PC-9 (cell line): Measurements from ENCODE around the gene NCK2. TPM values are rescaled to one million over a fixed set of nuclear protein-coding genes. Genes with fewer than 3 reads are reported as not detected.

Experiments
- BruUV-seq: library from RNA; stranded (reverse); fragments of 400-500 nt; replicated peaks from 2 replicates; lab custom pipeline; 2021; lab: Mats Ljungman, UMichigan
- CTCF ChIA-PET: fragments of 300-600 bp; sonication (Branson Sonifier 250); formaldehyde crosslinking; loops from one replicate; lab custom pipeline; 2022; ENCODE audit warnings: antibody characterized with exemption; lab: Charles Lee
- POLR2A ChIA-PET: fragments of 300-600 bp; sonication (Branson Sonifier 250); formaldehyde crosslinking; loops from one replicate; lab custom pipeline; 2022; ENCODE audit warnings: antibody characterized with exemption; ENCODE audit not compliant: unreplicated experiment; lab: Charles Lee
- DNase-seq, 2 experiments: peaks; one replicate each; pipeline versions ENCODE4 v3.0.0 to v3.0.0-alpha.2; 2015 to 2022; ENCODE audit warnings: mixed read lengths in 1 of 2
- H2AFZ ChIP-seq: fragments of 200-600 bp; sonication (generic); 2 replicates; pipeline ENCODE4 v1.8.1; 2017; ENCODE audit warnings: antibody characterized with exemption
- H3F3A ChIP-seq: fragments of 200-600 bp; sonication (generic); 2 replicates; pipeline ENCODE4 v1.8.1; 2017; ENCODE audit warnings: antibody characterized with exemption, mild to moderate bottlenecking, low read depth; ENCODE audit not compliant: insufficient read depth
- H3K27ac ChIP-seq: fragments of 200-600 bp; sonication (generic); 2 replicates; pipeline ENCODE4 v1.6.1; 2016; ENCODE audit warnings: mixed run types
- H3K27me3 ChIP-seq: fragments of 200-600 bp; sonication (generic); 2 replicates; pipeline ENCODE4 v1.6.1; 2016; ENCODE audit warnings: low read depth, mixed run types; ENCODE audit not compliant: insufficient read depth
- H3K36me3 ChIP-seq: fragments of 200-600 bp; sonication (generic); 2 replicates; pipeline ENCODE4 v1.6.1; 2016; ENCODE audit warnings: low read depth, mixed run types
- H3K4me1 ChIP-seq: fragments of 200-600 bp; sonication (generic); replicated peaks from 2 replicates; pipeline ENCODE4 v1.6.1; 2016; ENCODE audit warnings: mixed run types; ENCODE audit not compliant: insufficient read depth
- H3K4me2 ChIP-seq: fragments of 200-600 bp; sonication (generic); 2 replicates; pipeline ENCODE4 v1.6.1; 2017; ENCODE audit warnings: mixed run types
- H3K4me3 ChIP-seq: fragments of 200-600 bp; sonication (generic); 2 replicates; pipeline ENCODE4 v1.6.1; 2016; ENCODE audit warnings: mixed run types
- H3K79me2 ChIP-seq: fragments of 200-600 bp; sonication (generic); 2 replicates; pipeline ENCODE4 v1.6.1; 2017; ENCODE audit warnings: low read depth, mixed run types
- H3K9me2 ChIP-seq: fragments of 200-600 bp; sonication (generic); 2 replicates; pipeline ENCODE4 v1.8.1; 2017; ENCODE audit warnings: mild to moderate bottlenecking; ENCODE audit not compliant: insufficient read depth
- H3K9me3 ChIP-seq: fragments of 200-600 bp; sonication (generic); 2 replicates; pipeline ENCODE4 v1.8.1; 2016; ENCODE audit warnings: low read depth; ENCODE audit not compliant: insufficient read depth
- H4K20me1 ChIP-seq: fragments of 200-600 bp; sonication (generic); 2 replicates; pipeline ENCODE4 v1.8.1; 2017; ENCODE audit not compliant: insufficient read depth
- EZH2 ChIP-seq: fragments of 200-600 bp; sonication (generic); IDR thresholded peaks from 2 replicates; pipeline ENCODE4 v1.8.0; 2017; ENCODE audit warnings: antibody characterized with exemption, low read depth
- intact Hi-C: fragments of 100-400 bp; cut with micrococcal nuclease; formaldehyde crosslinking; loops from one replicate; pipeline ENCODE4 v1.10.0; 2022; ENCODE audit not compliant: unreplicated experiment
- total RNA-seq: library from RNA; stranded (reverse); gene quantifications from 2 replicates; pipeline ENCODE4 v1.2.3, GENCODE V29; 2021
- TF ChIP-seq, protein P1 (sequence below): fragments of 200-600 bp; sonication (generic); conservative IDR thresholded peaks from 2 replicates; pipeline ENCODE4 v1.6.1; 2017; ENCODE audit warnings: mixed run types, antibody characterized with exemption, mild to moderate bottlenecking, moderate library complexity

Gene NCK2
- total RNA-seq, 1 experiment from 2014 or later: 26.0 TPM

GRCh38 chr2:105795575-105795934, 50.8 kb downstream of the NCK2 start:
- Histone ChIP-seq H3K9me3 (no peaks in the 10 kb centered on the region), H2AFZ (no peak overlapping the region), H3K79me2 (no peaks in the 10 kb centered on the region), H3K36me3 (no peaks in the 10 kb centered on the region), H3K27me3 (no peaks in the 10 kb centered on the region), H4K20me1 (peaks cover 4% of the 10 kb centered on the region; the same call in 1 of the 2 replicates), H3K9me2 (no peaks in the 10 kb centered on the region), H3K4me3 (no peak overlapping the region), H3K27ac (no peak overlapping the region), H3F3A (no peaks in the 10 kb centered on the region), H3K4me1 (no peaks in the 10 kb centered on the region), H3K4me2 (no peak overlapping the region)
- DNase-seq: no peak
- no TSS peak for BruUV-seq
- intact Hi-C loops: no loop called here
- TF ChIP-seq, protein P1, sequence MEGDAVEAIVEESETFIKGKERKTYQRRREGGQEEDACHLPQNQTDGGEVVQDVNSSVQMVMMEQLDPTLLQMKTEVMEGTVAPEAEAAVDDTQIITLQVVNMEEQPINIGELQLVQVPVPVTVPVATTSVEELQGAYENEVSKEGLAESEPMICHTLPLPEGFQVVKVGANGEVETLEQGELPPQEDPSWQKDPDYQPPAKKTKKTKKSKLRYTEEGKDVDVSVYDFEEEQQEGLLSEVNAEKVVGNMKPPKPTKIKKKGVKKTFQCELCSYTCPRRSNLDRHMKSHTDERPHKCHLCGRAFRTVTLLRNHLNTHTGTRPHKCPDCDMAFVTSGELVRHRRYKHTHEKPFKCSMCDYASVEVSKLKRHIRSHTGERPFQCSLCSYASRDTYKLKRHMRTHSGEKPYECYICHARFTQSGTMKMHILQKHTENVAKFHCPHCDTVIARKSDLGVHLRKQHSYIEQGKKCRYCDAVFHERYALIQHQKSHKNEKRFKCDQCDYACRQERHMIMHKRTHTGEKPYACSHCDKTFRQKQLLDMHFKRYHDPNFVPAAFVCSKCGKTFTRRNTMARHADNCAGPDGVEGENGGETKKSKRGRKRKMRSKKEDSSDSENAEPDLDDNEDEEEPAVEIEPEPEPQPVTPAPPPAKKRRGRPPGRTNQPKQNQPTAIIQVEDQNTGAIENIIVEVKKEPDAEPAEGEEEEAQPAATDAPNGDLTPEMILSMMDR: no peak
- TF ChIP-seq EZH2: no peak
- CTCF ChIA-PET: no interaction called here
- POLR2A ChIA-PET: no interaction called here

- H3K9me2 ChIP-seq: no peaks in the 10 kb centered on the region
- H3K4me3 ChIP-seq: no peak overlapping the region
- CTCF ChIA-PET: no interaction called here
- no peaks in the 10 kb centered on the region for H3K9me3 ChIP-seq
- no peaks in the 10 kb centered on the region for H3F3A ChIP-seq
- no peaks in the 10 kb centered on the region for H3K27me3 ChIP-seq
- no peak for DNase-seq
- no peaks in the 10 kb centered on the region for H3K4me1 ChIP-seq
- H4K20me1 ChIP-seq: peaks cover 4% of the 10 kb centered on the region; the same call in 1 of the 2 replicates
- H3K36me3 ChIP-seq: no peaks in the 10 kb centered on the region
- H3K4me2 ChIP-seq: no peak overlapping the region
- POLR2A ChIA-PET: no interaction called here
- no peak for TF ChIP-seq EZH2
- H2AFZ ChIP-seq: no peak overlapping the region
- H3K79me2 ChIP-seq: no peaks in the 10 kb centered on the region
- intact Hi-C loops: no loop called here
- no peak overlapping the region for H3K27ac ChIP-seq
- BruUV-seq: no TSS peak
Observed at GRCh38 chr2:105796131-105796638, 51.5 kb downstream of the NCK2 start.

DNA sequence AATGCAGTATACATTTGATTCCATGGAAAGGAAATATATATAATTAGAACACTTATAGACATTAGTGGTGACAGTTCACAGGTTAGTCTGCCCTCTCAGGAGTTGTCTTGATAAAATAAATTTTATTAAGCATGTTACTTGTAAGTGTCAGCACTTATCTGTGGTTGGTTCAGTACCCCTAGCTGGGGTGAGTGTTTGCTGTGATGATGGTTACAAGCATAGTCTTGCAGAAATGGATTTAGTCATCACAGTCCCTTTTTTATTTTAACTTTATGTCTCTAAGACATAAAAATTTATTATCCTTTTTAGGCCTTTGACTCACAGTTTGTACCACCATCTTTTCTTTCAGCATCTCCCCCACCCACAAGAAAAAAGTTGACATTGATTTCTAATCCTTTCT, 52.1 kb downstream of the NCK2 start:
- no peaks in the 10 kb centered on the region for H3K27me3 ChIP-seq
- no peak overlapping the region for H3K4me2 ChIP-seq
- H3K79me2 ChIP-seq: no peaks in the 10 kb centered on the region
- DNase-seq: no peak
- H3K4me1 ChIP-seq: no peaks in the 10 kb centered on the region
- no peaks in the 10 kb centered on the region for H3F3A ChIP-seq
- H2AFZ ChIP-seq: no peak overlapping the region
- ChIA-PET POLR2A (no interaction called here), CTCF (no interaction called here)
- no peaks in the 10 kb centered on the region for H3K36me3 ChIP-seq
- no peak for TF ChIP-seq EZH2
- TF ChIP-seq, protein P1: no peak
- no peaks in the 10 kb centered on the region for H3K9me3 ChIP-seq
- H4K20me1 ChIP-seq: peaks cover 4% of the 10 kb centered on the region; the same call in 1 of the 2 replicates
- no peaks in the 10 kb centered on the region for H3K9me2 ChIP-seq
- H3K27ac ChIP-seq: no peak overlapping the region
- no peak overlapping the region for H3K4me3 ChIP-seq
- intact Hi-C loops: no loop called here
- no TSS peak for BruUV-seq

DNA sequence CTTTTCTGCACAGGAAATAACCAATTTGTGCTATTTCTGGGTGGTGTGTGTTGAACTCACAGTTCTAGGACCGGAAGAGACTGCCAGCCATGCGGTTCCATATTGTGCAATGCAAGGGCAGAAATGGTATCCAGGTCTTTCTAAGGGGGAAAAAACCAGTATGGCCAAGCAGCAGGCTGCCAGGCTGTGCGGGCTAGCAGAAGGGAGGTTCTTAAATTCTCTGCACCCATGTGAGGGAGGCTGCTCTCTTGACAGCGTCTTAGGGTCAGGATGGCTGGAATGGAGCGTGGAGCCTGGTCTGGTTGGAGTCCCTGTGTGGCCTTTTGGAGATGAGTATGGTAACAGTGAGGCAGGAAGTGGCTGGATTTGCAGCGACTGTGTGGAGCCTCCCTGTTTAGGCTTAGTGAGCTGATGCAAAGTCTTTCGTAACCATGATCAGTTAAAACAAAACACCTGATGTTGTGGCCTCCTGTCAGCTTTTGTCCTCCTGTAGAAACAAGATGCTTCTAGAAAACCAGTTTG, 52.6 kb downstream of the NCK2 start:
- no peaks in the 10 kb centered on the region for H3K4me1 ChIP-seq
- H3K9me3 ChIP-seq: no peaks in the 10 kb centered on the region
- intact Hi-C loops: no loop called here
- TF ChIP-seq, protein P1: no peak
- TF ChIP-seq EZH2: no peak
- no peak overlapping the region for H3K4me2 ChIP-seq
- H3K79me2 ChIP-seq: no peaks in the 10 kb centered on the region
- H3K27ac ChIP-seq: no peak overlapping the region
- no peaks in the 10 kb centered on the region for H3K27me3 ChIP-seq
- H3K36me3 ChIP-seq: no peaks in the 10 kb centered on the region
- peaks cover 4% of the 10 kb centered on the region; the same call in 1 of the 2 replicates for H4K20me1 ChIP-seq
- POLR2A ChIA-PET: no interaction called here
- no peaks in the 10 kb centered on the region for H3F3A ChIP-seq
- no peaks in the 10 kb centered on the region for H3K9me2 ChIP-seq
- no TSS peak for BruUV-seq
- no peak overlapping the region for H2AFZ ChIP-seq
- no peak for DNase-seq
- CTCF ChIA-PET: no interaction called here
- no peak overlapping the region for H3K4me3 ChIP-seq
